NCI-H146 (cell line): ENCODE results near the gene SPATA12.

Source experiments
- DNase-seq: peaks from one replicate; lab custom pipeline; 2025; lab: John Stamatoyannopoulos, UW

SPATA12 gene

GRCh38 chr3:57116501-57116900, 56.0 kb downstream of the SPATA12 start:
- no peak for DNase-seq

GRCh38 chr3:57118254-57118653, 57.8 kb downstream of the SPATA12 start:
- no peak for DNase-seq

GRCh38 chr3:57120040-57120439, 59.6 kb downstream of the SPATA12 start:
- DNase-seq = no peak

GRCh38 chr3:57120451-57121174, 60.1 kb downstream of the SPATA12 start:
- no peak for DNase-seq
